Measurements from ENCODE around the gene ENKUR.

DNA sequence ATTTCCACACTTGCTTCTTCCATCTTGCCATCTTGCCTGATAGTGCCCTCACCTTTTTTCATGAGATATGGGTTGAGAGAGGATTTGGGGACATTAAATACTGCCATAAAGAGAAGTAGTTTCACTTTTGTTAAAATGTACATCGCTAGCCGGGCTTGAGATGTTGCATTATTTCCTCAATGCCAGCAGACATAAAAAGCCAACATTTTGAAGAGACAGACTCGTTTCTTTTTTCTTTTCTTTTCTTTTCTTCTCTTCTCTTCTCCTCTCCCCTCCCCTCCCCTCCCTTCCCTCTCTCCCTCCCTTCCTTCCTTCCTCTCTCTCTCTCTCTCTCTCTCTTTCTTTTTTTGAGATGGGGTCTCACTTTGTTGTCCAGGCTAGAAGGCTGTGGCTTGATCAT, 17.9 kb downstream of the ENKUR start:
- TF ChIP-seq EP300 (IDR thresholded peaks at IDR 0.05; ENCODE audit: borderline replicate concordance in 1 of 2, control insufficient read depth in 1 of 2, low read depth in 2 of 2, low read length in 2 of 2) (no peak), YBX1 (IDR thresholded peaks at IDR 0.05) (no peak), YY1 (IDR thresholded peaks at IDR 0.05; ENCODE audit: low read depth, low read length) (no peak), DPF2 (IDR thresholded peaks at IDR 0.05) (no peak), SUZ12 (IDR thresholded peaks at IDR 0.05; ENCODE audit: unreplicated experiment) (no peak), MYC (IDR thresholded peaks at IDR 0.05; ENCODE audit: insufficient read depth, insufficient read length, insufficient replicate concordance, low read length, severe bottlenecking) (no peak), SIN3A (IDR thresholded peaks at IDR 0.05; ENCODE audit: low read depth, low read length) (no peak)
- TF ChIP-seq, protein P1, sequence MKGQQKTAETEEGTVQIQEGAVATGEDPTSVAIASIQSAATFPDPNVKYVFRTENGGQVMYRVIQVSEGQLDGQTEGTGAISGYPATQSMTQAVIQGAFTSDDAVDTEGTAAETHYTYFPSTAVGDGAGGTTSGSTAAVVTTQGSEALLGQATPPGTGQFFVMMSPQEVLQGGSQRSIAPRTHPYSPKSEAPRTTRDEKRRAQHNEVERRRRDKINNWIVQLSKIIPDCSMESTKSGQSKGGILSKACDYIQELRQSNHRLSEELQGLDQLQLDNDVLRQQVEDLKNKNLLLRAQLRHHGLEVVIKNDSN (IDR thresholded peaks at IDR 0.05; ENCODE audit: borderline replicate concordance, extremely low read length, insufficient read depth, low read depth, low read length): no peak
- TF ChIP-seq, protein P2, sequence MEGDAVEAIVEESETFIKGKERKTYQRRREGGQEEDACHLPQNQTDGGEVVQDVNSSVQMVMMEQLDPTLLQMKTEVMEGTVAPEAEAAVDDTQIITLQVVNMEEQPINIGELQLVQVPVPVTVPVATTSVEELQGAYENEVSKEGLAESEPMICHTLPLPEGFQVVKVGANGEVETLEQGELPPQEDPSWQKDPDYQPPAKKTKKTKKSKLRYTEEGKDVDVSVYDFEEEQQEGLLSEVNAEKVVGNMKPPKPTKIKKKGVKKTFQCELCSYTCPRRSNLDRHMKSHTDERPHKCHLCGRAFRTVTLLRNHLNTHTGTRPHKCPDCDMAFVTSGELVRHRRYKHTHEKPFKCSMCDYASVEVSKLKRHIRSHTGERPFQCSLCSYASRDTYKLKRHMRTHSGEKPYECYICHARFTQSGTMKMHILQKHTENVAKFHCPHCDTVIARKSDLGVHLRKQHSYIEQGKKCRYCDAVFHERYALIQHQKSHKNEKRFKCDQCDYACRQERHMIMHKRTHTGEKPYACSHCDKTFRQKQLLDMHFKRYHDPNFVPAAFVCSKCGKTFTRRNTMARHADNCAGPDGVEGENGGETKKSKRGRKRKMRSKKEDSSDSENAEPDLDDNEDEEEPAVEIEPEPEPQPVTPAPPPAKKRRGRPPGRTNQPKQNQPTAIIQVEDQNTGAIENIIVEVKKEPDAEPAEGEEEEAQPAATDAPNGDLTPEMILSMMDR (IDR thresholded peaks at IDR 0.05 in 2 of 3, conservative IDR thresholded peaks at IDR 0.05 in 1 of 3; ENCODE audit: control insufficient read depth in 2 of 3, extremely low read depth in 1 of 3, insufficient read depth in 1 of 3, low read depth in 3 of 3, low read length in 3 of 3): no peak
- TF ChIP-seq, protein P3, sequence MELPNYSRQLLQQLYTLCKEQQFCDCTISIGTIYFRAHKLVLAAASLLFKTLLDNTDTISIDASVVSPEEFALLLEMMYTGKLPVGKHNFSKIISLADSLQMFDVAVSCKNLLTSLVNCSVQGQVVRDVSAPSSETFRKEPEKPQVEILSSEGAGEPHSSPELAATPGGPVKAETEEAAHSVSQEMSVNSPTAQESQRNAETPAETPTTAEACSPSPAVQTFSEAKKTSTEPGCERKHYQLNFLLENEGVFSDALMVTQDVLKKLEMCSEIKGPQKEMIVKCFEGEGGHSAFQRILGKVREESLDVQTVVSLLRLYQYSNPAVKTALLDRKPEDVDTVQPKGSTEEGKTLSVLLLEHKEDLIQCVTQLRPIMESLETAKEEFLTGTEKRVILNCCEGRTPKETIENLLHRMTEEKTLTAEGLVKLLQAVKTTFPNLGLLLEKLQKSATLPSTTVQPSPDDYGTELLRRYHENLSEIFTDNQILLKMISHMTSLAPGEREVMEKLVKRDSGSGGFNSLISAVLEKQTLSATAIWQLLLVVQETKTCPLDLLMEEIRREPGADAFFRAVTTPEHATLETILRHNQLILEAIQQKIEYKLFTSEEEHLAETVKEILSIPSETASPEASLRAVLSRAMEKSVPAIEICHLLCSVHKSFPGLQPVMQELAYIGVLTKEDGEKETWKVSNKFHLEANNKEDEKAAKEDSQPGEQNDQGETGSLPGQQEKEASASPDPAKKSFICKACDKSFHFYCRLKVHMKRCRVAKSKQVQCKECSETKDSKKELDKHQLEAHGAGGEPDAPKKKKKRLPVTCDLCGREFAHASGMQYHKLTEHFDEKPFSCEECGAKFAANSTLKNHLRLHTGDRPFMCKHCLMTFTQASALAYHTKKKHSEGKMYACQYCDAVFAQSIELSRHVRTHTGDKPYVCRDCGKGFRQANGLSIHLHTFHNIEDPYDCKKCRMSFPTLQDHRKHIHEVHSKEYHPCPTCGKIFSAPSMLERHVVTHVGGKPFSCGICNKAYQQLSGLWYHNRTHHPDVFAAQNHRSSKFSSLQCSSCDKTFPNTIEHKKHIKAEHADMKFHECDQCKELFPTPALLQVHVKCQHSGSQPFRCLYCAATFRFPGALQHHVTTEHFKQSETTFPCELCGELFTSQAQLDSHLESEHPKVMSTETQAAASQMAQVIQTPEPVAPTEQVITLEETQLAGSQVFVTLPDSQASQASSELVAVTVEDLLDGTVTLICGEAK (IDR thresholded peaks at IDR 0.05; ENCODE audit: borderline replicate concordance): no peak
- TF ChIP-seq, protein P4, sequence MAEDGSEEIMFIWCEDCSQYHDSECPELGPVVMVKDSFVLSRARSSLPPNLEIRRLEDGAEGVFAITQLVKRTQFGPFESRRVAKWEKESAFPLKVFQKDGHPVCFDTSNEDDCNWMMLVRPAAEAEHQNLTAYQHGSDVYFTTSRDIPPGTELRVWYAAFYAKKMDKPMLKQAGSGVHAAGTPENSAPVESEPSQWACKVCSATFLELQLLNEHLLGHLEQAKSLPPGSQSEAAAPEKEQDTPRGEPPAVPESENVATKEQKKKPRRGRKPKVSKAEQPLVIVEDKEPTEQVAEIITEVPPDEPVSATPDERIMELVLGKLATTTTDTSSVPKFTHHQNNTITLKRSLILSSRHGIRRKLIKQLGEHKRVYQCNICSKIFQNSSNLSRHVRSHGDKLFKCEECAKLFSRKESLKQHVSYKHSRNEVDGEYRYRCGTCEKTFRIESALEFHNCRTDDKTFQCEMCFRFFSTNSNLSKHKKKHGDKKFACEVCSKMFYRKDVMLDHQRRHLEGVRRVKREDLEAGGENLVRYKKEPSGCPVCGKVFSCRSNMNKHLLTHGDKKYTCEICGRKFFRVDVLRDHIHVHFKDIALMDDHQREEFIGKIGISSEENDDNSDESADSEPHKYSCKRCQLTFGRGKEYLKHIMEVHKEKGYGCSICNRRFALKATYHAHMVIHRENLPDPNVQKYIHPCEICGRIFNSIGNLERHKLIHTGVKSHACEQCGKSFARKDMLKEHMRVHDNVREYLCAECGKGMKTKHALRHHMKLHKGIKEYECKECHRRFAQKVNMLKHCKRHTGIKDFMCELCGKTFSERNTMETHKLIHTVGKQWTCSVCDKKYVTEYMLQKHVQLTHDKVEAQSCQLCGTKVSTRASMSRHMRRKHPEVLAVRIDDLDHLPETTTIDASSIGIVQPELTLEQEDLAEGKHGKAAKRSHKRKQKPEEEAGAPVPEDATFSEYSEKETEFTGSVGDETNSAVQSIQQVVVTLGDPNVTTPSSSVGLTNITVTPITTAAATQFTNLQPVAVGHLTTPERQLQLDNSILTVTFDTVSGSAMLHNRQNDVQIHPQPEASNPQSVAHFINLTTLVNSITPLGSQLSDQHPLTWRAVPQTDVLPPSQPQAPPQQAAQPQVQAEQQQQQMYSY (CRISPR knock-in tag; IDR thresholded peaks at IDR 0.05): no peak
